CD4-positive, alpha-beta T cell (primary cell): Measurements from ENCODE around the gene LST1. TPM values are rescaled to one million over a fixed set of nuclear protein-coding genes. Genes with fewer than 3 reads are reported as not detected.

Experiments
- ATAC-seq: fragments of 200-7000 bp; cut with Tn5 transposase; one replicate; pipeline ENCODE4 v1.10.0; 2022; ENCODE audit warnings: mild to moderate bottlenecking; ENCODE audit not compliant: poor library complexity
- CTCF ChIA-PET: fragments of 350-600 bp; sonication (Branson Sonifier 250); formaldehyde crosslinking; loops from one replicate; lab custom pipeline; 2021; ENCODE audit warnings: antibody characterized with exemption, inconsistent platforms; lab: Charles Lee
- POLR2A ChIA-PET: fragments of 350-600 bp; sonication (Branson Sonifier 250); formaldehyde crosslinking; loops from one replicate; lab custom pipeline; 2021; ENCODE audit warnings: antibody characterized with exemption, inconsistent platforms; lab: Charles Lee
- DNase-seq, 14 experiments: peaks; one replicate each; pipeline ENCODE4 v3.0.0-alpha.2; 2013 to 2020; ENCODE audit warnings: mixed read lengths in 2 of 14
- H3K27ac ChIP-seq, 2 donors: one replicate each; pipeline versions ENCODE4 v1.5.1 to v1.7.0; 2013; ENCODE audit warnings: low read length in 2 of 2, low read depth in 1 of 2, mild to moderate bottlenecking in 1 of 2
- H3K27me3 ChIP-seq, 2 experiments: 1 replicate in 1 of 2; 2 replicates in 1 of 2; pipeline versions ENCODE4 v1.6.1 to v1.7.0; 2013; ENCODE audit warnings: low read length in 2 of 2, control low read depth in 1 of 2, mild to moderate bottlenecking in 1 of 2, moderate library complexity in 1 of 2; ENCODE audit not compliant: insufficient read depth in 2 of 2, control insufficient read depth in 1 of 2
- H3K36me3 ChIP-seq: one replicate; pipeline ENCODE4 v1.6.1; 2013; ENCODE audit warnings: low read length, control low read depth; ENCODE audit not compliant: insufficient read depth
- H3K4me1 ChIP-seq: one replicate; pipeline ENCODE4 v1.6.1; 2013; ENCODE audit warnings: low read length, control low read depth; ENCODE audit not compliant: insufficient read depth
- H3K4me3 ChIP-seq: one replicate; pipeline ENCODE4 v1.5.1; 2013; ENCODE audit warnings: mild to moderate bottlenecking, low read length, moderate library complexity
- H3K9me3 ChIP-seq, 2 experiments: 1 replicate in 1 of 2; 2 replicates in 1 of 2; pipeline versions ENCODE4 v1.6.1 to v1.7.0; 2013; ENCODE audit warnings: low read length in 2 of 2, mild to moderate bottlenecking in 2 of 2, control low read depth in 1 of 2, moderate library complexity in 1 of 2; ENCODE audit not compliant: control insufficient read depth in 1 of 2, insufficient read depth in 1 of 2
- H3K27ac Mint-ChIP-seq: one replicate; pipeline ENCODE4 v1.8.0; 2020; ENCODE audit warnings: mixed read lengths
- H3K27me3 Mint-ChIP-seq: one replicate; pipeline ENCODE4 v1.8.0; 2021; ENCODE audit warnings: mixed read lengths
- H3K36me3 Mint-ChIP-seq: one replicate; pipeline ENCODE4 v1.8.0; 2021; ENCODE audit warnings: low read depth, mixed read lengths
- H3K4me1 Mint-ChIP-seq: one replicate; pipeline ENCODE4 v1.8.0; 2021; ENCODE audit warnings: low read depth, mixed read lengths
- H3K4me3 Mint-ChIP-seq: one replicate; pipeline ENCODE4 v1.8.0; 2020; ENCODE audit warnings: mild to moderate bottlenecking, mixed read lengths
- H3K9me3 Mint-ChIP-seq: one replicate; pipeline ENCODE4 v1.8.0; 2020; ENCODE audit warnings: mixed read lengths
- intact Hi-C, 2 experiments: fragments of 100-400 bp; cut with DNase I in 1 of 2; cut with micrococcal nuclease in 1 of 2; formaldehyde crosslinking; loops; one replicate each; pipeline versions ENCODE4 v1.15.1 to v1.9.0; 2023 to 2025; cut with DNase I, micrococcal nuclease
- total RNA-seq, 174 experiments: library from RNA in 2 of 174; stranded (reverse) in 2 of 174; gene quantifications; one replicate each; pipeline ENCODE4 v1.2.3 and lab custom pipeline; 2021 to 2026
- TF ChIP-seq, protein P1 (sequence below): fragments of 200-600 bp; IDR thresholded peaks from one replicate; pipeline ENCODE4 v1.8.0; 2022; ENCODE audit warnings: antibody characterized with exemption, mild to moderate bottlenecking

Gene LST1
- total RNA-seq, 2 experiments from 2014 or later: 8.9 to 10.3 TPM

DNA sequence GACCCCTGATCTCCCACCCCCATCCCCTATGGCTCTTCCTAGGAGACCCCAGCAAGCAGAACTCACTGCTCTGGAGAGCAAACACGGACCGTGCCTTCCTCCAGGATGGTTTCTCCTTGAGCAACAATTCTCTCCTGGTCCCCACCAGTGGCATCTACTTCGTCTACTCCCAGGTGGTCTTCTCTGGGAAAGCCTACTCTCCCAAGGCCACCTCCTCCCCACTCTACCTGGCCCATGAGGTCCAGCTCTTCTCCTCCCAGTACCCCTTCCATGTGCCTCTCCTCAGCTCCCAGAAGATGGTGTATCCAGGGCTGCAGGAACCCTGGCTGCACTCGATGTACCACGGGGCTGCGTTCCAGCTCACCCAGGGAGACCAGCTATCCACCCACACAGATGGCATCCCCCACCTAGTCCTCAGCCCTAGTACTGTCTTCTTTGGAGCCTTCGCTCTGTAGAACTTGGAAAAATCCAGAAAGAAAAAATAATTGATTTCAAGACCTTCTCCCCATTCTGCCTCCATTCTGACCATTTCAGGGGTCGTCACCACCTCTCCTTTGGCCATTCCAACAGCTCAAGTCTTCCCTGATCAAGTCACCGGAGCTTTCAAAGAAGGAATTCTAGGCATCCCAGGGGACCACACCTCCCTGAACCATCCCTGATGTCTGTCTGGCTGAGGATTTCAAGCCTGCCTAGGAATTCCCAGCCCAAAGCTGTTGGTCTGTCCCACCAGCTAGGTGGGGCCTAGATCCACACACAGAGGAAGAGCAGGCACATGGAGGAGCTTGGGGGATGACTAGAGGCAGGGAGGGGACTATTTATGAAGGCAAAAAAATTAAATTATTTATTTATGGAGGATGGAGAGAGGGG lies 12.6 kb upstream of the LST1 start:
- intact Hi-C loops: loop anchor here in 1 of 2 experiments (2.0 kb wide), 1 partner anchor 15 kb away; no protein-coding TSS in a partner anchor
- Mint-ChIP-seq H3K27me3 (no peaks in the 10 kb centered on the region), H3K9me3 (no peaks in the 10 kb centered on the region), H3K27ac (peak overlapping the region; percentile 95), H3K36me3 (peaks cover 36% of the 10 kb centered on the region), H3K4me3 (peak overlapping the region; percentile 95), H3K4me1 (peaks cover 95% of the 10 kb centered on the region)
- no peak for ATAC-seq
- POLR2A ChIA-PET: interaction anchor here (1.0 to 34.9 kb wide), 5 partner anchors 2 to 262 kb away, joined by 3 to 1160 read pairs (median 220); partner anchors contain the start of genes ATP6V1G2, DDX39B, LST1 and LTA
- CTCF ChIA-PET: interaction anchor here (1.7 to 16.9 kb wide), 3 partner anchors 7 to 24 kb away, joined by 4 to 353 read pairs (median 169); partner anchors contain the start of genes ATP6V1G2, NCR3 and NFKBIL1
- peaks cover 96% of the 10 kb centered on the region for H3K4me1 ChIP-seq
- DNase-seq: no peak
- H3K27ac ChIP-seq: peak overlapping the region; percentile 84 to 87
- H3K9me3 ChIP-seq: no peaks in the 10 kb centered on the region
- TF ChIP-seq, protein P1, sequence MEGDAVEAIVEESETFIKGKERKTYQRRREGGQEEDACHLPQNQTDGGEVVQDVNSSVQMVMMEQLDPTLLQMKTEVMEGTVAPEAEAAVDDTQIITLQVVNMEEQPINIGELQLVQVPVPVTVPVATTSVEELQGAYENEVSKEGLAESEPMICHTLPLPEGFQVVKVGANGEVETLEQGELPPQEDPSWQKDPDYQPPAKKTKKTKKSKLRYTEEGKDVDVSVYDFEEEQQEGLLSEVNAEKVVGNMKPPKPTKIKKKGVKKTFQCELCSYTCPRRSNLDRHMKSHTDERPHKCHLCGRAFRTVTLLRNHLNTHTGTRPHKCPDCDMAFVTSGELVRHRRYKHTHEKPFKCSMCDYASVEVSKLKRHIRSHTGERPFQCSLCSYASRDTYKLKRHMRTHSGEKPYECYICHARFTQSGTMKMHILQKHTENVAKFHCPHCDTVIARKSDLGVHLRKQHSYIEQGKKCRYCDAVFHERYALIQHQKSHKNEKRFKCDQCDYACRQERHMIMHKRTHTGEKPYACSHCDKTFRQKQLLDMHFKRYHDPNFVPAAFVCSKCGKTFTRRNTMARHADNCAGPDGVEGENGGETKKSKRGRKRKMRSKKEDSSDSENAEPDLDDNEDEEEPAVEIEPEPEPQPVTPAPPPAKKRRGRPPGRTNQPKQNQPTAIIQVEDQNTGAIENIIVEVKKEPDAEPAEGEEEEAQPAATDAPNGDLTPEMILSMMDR: no peak
- no peaks in the 10 kb centered on the region for H3K27me3 ChIP-seq
- no peak overlapping the region for H3K4me3 ChIP-seq
- peaks cover 18% of the 10 kb centered on the region for H3K36me3 ChIP-seq

DNA sequence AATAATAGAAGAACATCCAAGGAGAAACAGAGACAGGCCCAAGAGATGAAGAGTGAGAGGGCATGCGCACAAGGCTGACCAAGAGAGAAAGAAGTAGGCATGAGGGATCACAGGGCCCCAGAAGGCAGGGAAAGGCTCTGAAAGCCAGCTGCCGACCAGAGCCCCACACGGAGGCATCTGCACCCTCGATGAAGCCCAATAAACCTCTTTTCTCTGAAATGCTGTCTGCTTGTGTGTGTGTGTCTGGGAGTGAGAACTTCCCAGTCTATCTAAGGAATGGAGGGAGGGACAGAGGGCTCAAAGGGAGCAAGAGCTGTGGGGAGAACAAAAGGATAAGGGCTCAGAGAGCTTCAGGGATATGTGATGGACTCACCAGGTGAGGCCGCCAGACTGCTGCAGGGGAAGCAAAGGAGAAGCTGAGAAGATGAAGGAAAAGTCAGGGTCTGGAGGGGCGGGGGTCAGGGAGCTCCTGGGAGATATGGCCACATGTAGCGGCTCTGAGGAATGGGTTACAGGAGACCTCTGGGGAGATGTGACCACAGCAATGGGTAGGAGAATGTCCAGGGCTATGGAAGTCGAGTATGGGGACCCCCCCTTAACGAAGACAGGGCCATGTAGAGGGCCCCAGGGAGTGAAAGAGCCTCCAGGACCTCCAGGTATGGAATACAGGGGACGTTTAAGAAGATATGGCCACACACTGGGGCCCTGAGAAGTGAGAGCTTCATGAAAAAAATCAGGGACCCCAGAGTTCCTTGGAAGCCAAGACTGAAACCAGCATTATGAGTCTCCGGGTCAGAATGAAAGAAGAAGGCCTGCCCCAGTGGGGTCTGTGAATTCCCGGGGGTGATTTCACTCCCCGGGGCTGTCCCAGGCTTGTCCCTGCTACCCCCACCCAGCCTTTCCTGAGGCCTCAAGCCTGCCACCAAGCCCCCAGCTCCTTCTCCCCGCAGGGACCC lies 11.7 kb upstream of the LST1 start:
- Histone ChIP-seq H3K36me3 (peaks cover 23% of the 10 kb centered on the region), H3K27ac (peak overlapping the region; percentile 84 to 87), H3K27me3 (no peaks in the 10 kb centered on the region), H3K4me3 (peak overlapping the region; percentile 75), H3K9me3 (no peaks in the 10 kb centered on the region), H3K4me1 (peaks cover 96% of the 10 kb centered on the region)
- H3K36me3 Mint-ChIP-seq: peaks cover 42% of the 10 kb centered on the region
- no peak for ATAC-seq
- peak overlapping the region; percentile 95 for H3K4me3 Mint-ChIP-seq
- no peaks in the 10 kb centered on the region for H3K9me3 Mint-ChIP-seq
- POLR2A ChIA-PET: interaction anchor here (0.8 to 34.9 kb wide), 6 partner anchors 3 to 241 kb away, joined by 3 to 1160 read pairs (median 131); partner anchors contain the start of genes ATP6V1G2, BAG6, DDX39B and HSPA1A
- peaks cover 95% of the 10 kb centered on the region for H3K4me1 Mint-ChIP-seq
- peak overlapping the region; percentile 95 for H3K27ac Mint-ChIP-seq
- TF ChIP-seq, protein P1: no peak
- intact Hi-C loops: no loop called here
- no peak for DNase-seq
- H3K27me3 Mint-ChIP-seq: no peaks in the 10 kb centered on the region
- CTCF ChIA-PET: interaction anchor here (1.3 to 16.9 kb wide), 3 partner anchors 18 to 25 kb away, joined by 4 to 353 read pairs (median 169); partner anchors contain the start of genes ATP6V1G2, NCR3 and NFKBIL1
